SJSA1 (cell line): ENCODE measurements around the gene SASH3. TPM values are rescaled to one million over a fixed set of nuclear protein-coding genes. Genes with fewer than 3 reads are reported as not detected.
A peak's percentile ranks its signal among the peaks of the same experiment; 100 is the strongest.

Experiments used
- DNase-seq, 2 experiments: peaks; one replicate each; pipeline ENCODE4 v3.0.0-alpha.2; 2015 to 2020; ENCODE audit warnings: low spot score in 2 of 2, low read depth in 1 of 2
- H3K27ac ChIP-seq: fragments of 250-450 bp; sonication (Bioruptor Pico); 2 replicates; pipeline ENCODE4 v1.5.1; 2020; ENCODE audit warnings: mild to moderate bottlenecking, moderate library complexity
- H3K27me3 ChIP-seq: fragments of 250-450 bp; sonication (Bioruptor Pico); replicated peaks from 2 replicates; pipeline ENCODE4 v1.5.1; 2020; ENCODE audit warnings: mild to moderate bottlenecking, moderate library complexity
- H3K36me3 ChIP-seq: fragments of 250-450 bp; sonication (Bioruptor Pico); 2 replicates; pipeline ENCODE4 v1.5.1; 2020; ENCODE audit warnings: mild to moderate bottlenecking
- H3K4me1 ChIP-seq: fragments of 250-450 bp; sonication (Bioruptor Pico); replicated peaks from 2 replicates; pipeline ENCODE4 v1.6.1; 2021; ENCODE audit warnings: mild to moderate bottlenecking
- H3K4me3 ChIP-seq: fragments of 250-450 bp; sonication (Bioruptor Pico); 2 replicates; pipeline ENCODE4 v1.5.1; 2020; ENCODE audit warnings: mild to moderate bottlenecking
- H3K9me3 ChIP-seq: fragments of 250-450 bp; sonication (Bioruptor Pico); replicated peaks from 2 replicates; pipeline ENCODE4 v1.5.1; 2020; ENCODE audit warnings: mild to moderate bottlenecking
- total RNA-seq: library from RNA; depleted of rRNA; stranded (reverse); fragments of >200 nt; shearing (Covaris generic); gene quantifications from 2 replicates; pipeline ENCODE4 v1.2.3, GENCODE V29; 2014; rRNA removed

Gene SASH3
- total RNA-seq, 1 experiment from 2014 or later = not detected

- DNase-seq = no peak
- Histone ChIP-seq H3K4me1 (no peaks in the 10 kb centered on the region), H3K27me3 (no peaks in the 10 kb centered on the region), H3K36me3 (peaks cover 5% of the 10 kb centered on the region; the same call in 1 of the 2 replicates), H3K27ac (no peak overlapping the region), H3K4me3 (no peak overlapping the region), H3K9me3 (no peaks in the 10 kb centered on the region)
Measured at GRCh38 chrX:129825746-129826505, 46.2 kb downstream of the SASH3 start.

GRCh38 chrX:129830494-129830893, 50.7 kb downstream of the SASH3 start:
- Histone ChIP-seq H3K27me3 (no peaks in the 10 kb centered on the region), H3K4me3 (no peak overlapping the region), H3K4me1 (no peaks in the 10 kb centered on the region), H3K36me3 (no peaks in the 10 kb centered on the region), H3K9me3 (no peaks in the 10 kb centered on the region), H3K27ac (no peak overlapping the region)
- no peak for DNase-seq

- no peak for DNase-seq
- Histone ChIP-seq H3K27me3 (no peaks in the 10 kb centered on the region), H3K27ac (no peak overlapping the region), H3K36me3 (no peaks in the 10 kb centered on the region), H3K9me3 (no peaks in the 10 kb centered on the region), H3K4me1 (no peaks in the 10 kb centered on the region), H3K4me3 (no peak overlapping the region)
Measured at GRCh38 chrX:129831091-129831885, 51.5 kb downstream of the SASH3 start.

GRCh38 chrX:129833153-129833990, 53.6 kb downstream of the SASH3 start:
- Histone ChIP-seq H3K4me1 (no peaks in the 10 kb centered on the region), H3K9me3 (no peaks in the 10 kb centered on the region), H3K36me3 (no peaks in the 10 kb centered on the region), H3K27ac (no peak overlapping the region), H3K27me3 (no peaks in the 10 kb centered on the region), H3K4me3 (no peak overlapping the region)
- no peak for DNase-seq

GRCh38 chrX:129836827-129837226, 57.1 kb downstream of the SASH3 start:
- Histone ChIP-seq H3K4me1 (no peaks in the 10 kb centered on the region), H3K36me3 (no peaks in the 10 kb centered on the region)
- no peak for DNase-seq

GRCh38 chrX:129840344-129840743, 60.6 kb downstream of the SASH3 start:
- H3K36me3 ChIP-seq = peaks cover 3% of the 10 kb centered on the region; the same call in 1 of the 2 replicates
- H3K4me3 ChIP-seq = no peak overlapping the region
- no peak for DNase-seq
- H3K27me3 ChIP-seq = no peaks in the 10 kb centered on the region
- no peaks in the 10 kb centered on the region for H3K4me1 ChIP-seq
- no peaks in the 10 kb centered on the region for H3K9me3 ChIP-seq
- no peak overlapping the region for H3K27ac ChIP-seq

More at GRCh38 chrX:129836827-129837226, 57.1 kb downstream of the SASH3 start:
- H3K27me3 ChIP-seq = no peaks in the 10 kb centered on the region
- H3K9me3 ChIP-seq = no peaks in the 10 kb centered on the region
- H3K27ac ChIP-seq = no peak overlapping the region
- no peak overlapping the region for H3K4me3 ChIP-seq

- DNase-seq = peak in 1 of 2 experiments; percentile 24
- H3K27me3 ChIP-seq = no peaks in the 10 kb centered on the region
- peak overlapping the region; percentile 67 for H3K4me3 ChIP-seq
- no peak overlapping the region for H3K27ac ChIP-seq
- peaks cover 3% of the 10 kb centered on the region; the same call in 1 of the 2 replicates for H3K36me3 ChIP-seq
- H3K9me3 ChIP-seq = no peaks in the 10 kb centered on the region
- H3K4me1 ChIP-seq = no peaks in the 10 kb centered on the region
Measured at GRCh38 chrX:129842510-129843208, 62.9 kb downstream of the SASH3 start.

- H3K27ac ChIP-seq = 0 out of 2 replicates have a peak overlapping the region, but pooled peaks have one; percentile 28
- no peaks in the 10 kb centered on the region for H3K27me3 ChIP-seq
- peak in 1 of 2 experiments; percentile 20 for DNase-seq
- H3K4me3 ChIP-seq = peak overlapping the region; percentile 67
- H3K36me3 ChIP-seq = peaks cover 3% of the 10 kb centered on the region; the same call in 1 of the 2 replicates
- H3K9me3 ChIP-seq = no peaks in the 10 kb centered on the region
- no peaks in the 10 kb centered on the region for H3K4me1 ChIP-seq
Measured at GRCh38 chrX:129843209-129843458, 63.4 kb downstream of the SASH3 start.

GRCh38 chrX:129843459-129844306, 63.9 kb downstream of the SASH3 start, which contains the start of gene ZDHHC9:
Gene ZDHHC9, minus strand, starts transcription at chrX:129843886. Its CDS starts 1,941 bp downstream, at chrX:129841945.
- Histone ChIP-seq H3K9me3 (no peaks in the 10 kb centered on the region), H3K4me3 (peak within 1 kb of the TSS; percentile 67), H3K27me3 (no peaks in the 10 kb centered on the region), H3K4me1 (no peaks in the 10 kb centered on the region), H3K36me3 (peaks cover 3% of the 10 kb centered on the region; the same call in 1 of the 2 replicates), H3K27ac (0 out of 2 replicates have a peak within 1 kb of the TSS, but pooled peaks have one; percentile 28)
- peak; percentile 80 to 86 for DNase-seq

Other genes with a start within 250 kb of the SASH3 start
- gene OCRL, start 239.7 kb upstream of the SASH3 start, total RNA-seq = 16.8 and 18.1 TPM in 2 replicates
- 1.7 and 2.6 TPM in 2 replicates for gene APLN, start 125.0 kb upstream of the SASH3 start, total RNA-seq
- 0.03 TPM in 1 of 2 replicates, not detected in the other for gene XPNPEP2, start 41.0 kb upstream of the SASH3 start, total RNA-seq
- 10.1 and 19.4 TPM in 2 replicates for gene ZDHHC9, start 63.9 kb downstream of the SASH3 start, total RNA-seq
- 23.6 and 26.6 TPM in 2 replicates for gene UTP14A, start 126.2 kb downstream of the SASH3 start, total RNA-seq
- 0.19 and 0.47 TPM in 2 replicates for gene BCORL1, start 202.7 kb downstream of the SASH3 start, total RNA-seq